Measurements from ENCODE around the gene TTC33.

- TF ChIP-seq, protein P1, sequence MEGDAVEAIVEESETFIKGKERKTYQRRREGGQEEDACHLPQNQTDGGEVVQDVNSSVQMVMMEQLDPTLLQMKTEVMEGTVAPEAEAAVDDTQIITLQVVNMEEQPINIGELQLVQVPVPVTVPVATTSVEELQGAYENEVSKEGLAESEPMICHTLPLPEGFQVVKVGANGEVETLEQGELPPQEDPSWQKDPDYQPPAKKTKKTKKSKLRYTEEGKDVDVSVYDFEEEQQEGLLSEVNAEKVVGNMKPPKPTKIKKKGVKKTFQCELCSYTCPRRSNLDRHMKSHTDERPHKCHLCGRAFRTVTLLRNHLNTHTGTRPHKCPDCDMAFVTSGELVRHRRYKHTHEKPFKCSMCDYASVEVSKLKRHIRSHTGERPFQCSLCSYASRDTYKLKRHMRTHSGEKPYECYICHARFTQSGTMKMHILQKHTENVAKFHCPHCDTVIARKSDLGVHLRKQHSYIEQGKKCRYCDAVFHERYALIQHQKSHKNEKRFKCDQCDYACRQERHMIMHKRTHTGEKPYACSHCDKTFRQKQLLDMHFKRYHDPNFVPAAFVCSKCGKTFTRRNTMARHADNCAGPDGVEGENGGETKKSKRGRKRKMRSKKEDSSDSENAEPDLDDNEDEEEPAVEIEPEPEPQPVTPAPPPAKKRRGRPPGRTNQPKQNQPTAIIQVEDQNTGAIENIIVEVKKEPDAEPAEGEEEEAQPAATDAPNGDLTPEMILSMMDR (conservative IDR thresholded peaks at IDR 0.05) = no peak
- TF ChIP-seq EZH2 (IDR thresholded peaks at IDR 0.05; ENCODE audit: low read depth) = no peak
Measured at GRCh38 chr5:40781843-40782409, 26.2 kb upstream of the TTC33 start.
